Right cardiac atrium (tissue), 5 donors: ENCODE data around the gene GALNT8. TPM values are rescaled to one million over a fixed set of nuclear protein-coding genes. Genes with fewer than 3 reads are reported as not detected.
"Not testable (repeated sequence)": the region's sequence is repeated elsewhere in the genome, so short reads cannot be mapped to it uniquely, and the experiment has no call there.

ENCODE experiments used
- ATAC-seq, 2 donors: fragments of 200-7000 bp; cut with Tn5 transposase; one replicate each; pipeline versions ENCODE4 v1.8.0 to v1.9.1; 2020; ENCODE audit warnings: moderate library complexity in 2 of 2, mild to moderate bottlenecking in 1 of 2
- DNase-seq, 3 donors: peaks; one replicate each; pipeline ENCODE4 v3.0.0-alpha.2; 2020
- H3K27ac ChIP-seq: one replicate; pipeline ENCODE4 v1.5.1; 2013; ENCODE audit warnings: mild to moderate bottlenecking, low read length, control low read depth, moderate library complexity
- H3K27me3 ChIP-seq: one replicate; pipeline ENCODE4 v1.6.1; 2013; ENCODE audit not compliant: control insufficient read depth, insufficient read depth
- H3K4me1 ChIP-seq: one replicate; pipeline ENCODE4 v1.6.1; 2013; ENCODE audit warnings: low read length; ENCODE audit not compliant: control insufficient read depth, insufficient read depth
- H3K4me3 ChIP-seq: one replicate; pipeline ENCODE4 v1.5.1; 2013; ENCODE audit warnings: low read length, control low read depth
- H3K9me3 ChIP-seq: one replicate; pipeline ENCODE4 v1.6.1; 2013; ENCODE audit warnings: low read length; ENCODE audit not compliant: control insufficient read depth
- WGBS: extraction: QIAGEN DNeasy Blood & Tissue Kit; methylation state at CpG from one replicate; pipeline ENCODE4 v1.1.7; 2013; 5-methylcytosine and 5-hydroxymethylcytosine counted together
- intact Hi-C, 4 donors: fragments of 100-400 bp; cut with DNase I; formaldehyde crosslinking; loops; one replicate each; pipeline versions ENCODE4 v1.11.0 to v1.14.0; 2022 to 2023
- polyA plus RNA-seq: library from polyadenylated mRNA; stranded (reverse); fragments of 200-250 nt; gene quantifications from one replicate; pipeline ENCODE4 v1.2.3, GENCODE V29; 2013
- total RNA-seq, 4 donors: library from RNA; stranded (reverse); fragmentation: NEBNext Ultra II Directional; extraction: Animal tissue kit (Norgen Biotek cat#: 25700); gene quantifications; one replicate each; pipeline ENCODE4 v1.2.1, GENCODE V29; 2021
- donor health status: healthy with polysubstance abuse.
- donor health status: DM: no; HTN: yes; CAD: no.
- donor health status: DM: no; HTN: no; CAD: no.
- donor health status: DM: no; HTN: yes; CAD: no; lungs with severe emphysema.
- donor health status: DM: yes; HTN: yes; CAD: no.

Gene GALNT8
- total and polyA plus RNA-seq, 5 donors = 3.5 to 10.3 (median 6.5) TPM

DNA sequence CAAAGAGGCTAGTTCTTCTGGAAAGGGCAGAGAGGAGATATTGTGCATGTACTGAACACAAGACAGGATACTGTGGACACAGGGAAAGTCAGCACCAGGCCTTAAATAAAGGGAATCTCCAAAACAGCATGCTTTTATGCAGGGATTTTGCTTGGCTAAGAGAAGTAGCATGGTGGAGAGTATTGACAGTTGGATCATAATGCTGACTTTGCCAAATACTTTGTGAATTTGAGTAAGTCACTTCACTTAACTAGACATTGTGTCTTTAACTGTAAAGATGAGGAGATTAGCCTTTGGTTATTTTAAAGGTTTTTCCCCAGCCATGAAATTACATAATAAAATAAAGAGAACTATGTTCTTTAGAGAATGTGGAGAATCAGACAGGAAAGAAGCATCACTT lies 24.5 kb downstream of the GALNT8 start:
- intact Hi-C loops = no loop called here
- Histone ChIP-seq H3K4me1 (no peaks in the 10 kb centered on the region), H3K9me3 (no peaks in the 10 kb centered on the region), H3K27me3 (no peaks in the 10 kb centered on the region), H3K4me3 (no peak overlapping the region), H3K27ac (no peak overlapping the region)
- DNase-seq (no peak), ATAC-seq (no peak)

DNA sequence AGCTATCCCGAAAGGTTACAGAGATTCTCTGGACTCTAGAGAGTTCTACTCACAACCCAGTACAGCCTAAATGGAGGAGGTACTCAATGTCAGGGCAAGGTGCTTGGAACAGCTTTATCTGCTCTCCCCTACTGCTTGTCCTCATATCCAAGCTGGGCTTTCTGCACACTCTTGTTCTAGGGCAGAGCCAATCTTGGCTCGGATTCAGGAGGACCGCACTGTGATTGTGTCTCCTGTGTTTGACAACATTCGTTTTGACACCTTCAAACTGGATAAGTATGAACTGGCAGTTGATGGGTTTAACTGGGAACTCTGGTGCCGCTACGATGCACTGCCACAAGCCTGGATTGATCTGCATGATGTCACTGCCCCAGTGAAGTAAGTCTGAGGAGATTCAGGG lies 25.0 kb downstream of the GALNT8 start:
- WGBS = 64% methylated on average over 6 of the region's 6 CpGs
- Histone ChIP-seq H3K9me3 (no peaks in the 10 kb centered on the region), H3K4me1 (no peaks in the 10 kb centered on the region), H3K27me3 (no peaks in the 10 kb centered on the region), H3K27ac (no peak overlapping the region), H3K4me3 (no peak overlapping the region)
- ATAC-seq (peak; percentile 76 to 92), DNase-seq (peak; percentile 23 to 78 (median 69))
- intact Hi-C loops = no loop called here

DNA sequence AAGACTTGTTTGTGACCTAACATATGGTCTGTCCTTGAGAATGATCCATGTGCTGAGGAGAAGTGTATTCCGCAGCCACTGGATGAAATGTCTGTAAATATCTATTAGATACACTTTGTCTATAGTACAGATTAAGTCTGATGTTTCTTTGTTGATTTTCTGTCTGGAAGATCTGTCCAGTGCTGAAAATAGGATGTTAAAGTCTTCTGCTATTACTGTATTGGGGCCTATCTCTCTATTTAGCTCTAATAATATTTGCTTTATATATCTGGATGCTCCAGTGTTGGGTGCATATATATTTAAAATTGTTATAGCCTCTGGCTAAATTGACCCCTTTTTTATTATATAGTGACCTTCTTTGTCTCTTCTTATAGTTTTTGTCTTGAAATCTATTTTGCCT lies 31.5 kb downstream of the GALNT8 start:
- H3K9me3 ChIP-seq, ATAC-seq, DNase-seq, intact Hi-C loops, H3K27me3 ChIP-seq, H3K4me3 ChIP-seq, H3K27ac ChIP-seq, H3K4me1 ChIP-seq: not testable (repeated sequence)
- 91% methylated on average over 1 of the region's 1 CpG for WGBS

DNA sequence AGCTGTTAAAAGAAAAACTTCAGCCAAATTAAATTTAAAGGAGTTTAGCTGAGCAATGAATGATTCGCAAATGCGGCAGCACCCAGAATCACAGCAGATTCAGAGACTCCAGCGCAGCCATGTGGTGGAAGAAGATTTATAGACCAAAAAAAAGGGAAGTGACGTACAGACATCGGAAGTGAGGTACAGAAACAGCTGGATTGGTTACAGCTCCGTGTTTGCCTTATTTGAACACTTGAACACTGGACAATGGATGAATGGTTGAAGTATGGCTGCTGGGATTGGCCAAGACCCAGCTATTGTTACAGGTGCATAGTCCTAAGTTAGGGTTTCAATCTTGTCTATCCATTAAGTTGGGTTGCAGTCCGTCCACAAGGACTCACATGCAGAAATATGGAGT lies 42.6 kb downstream of the GALNT8 start:
- peaks cover 2% of the 10 kb centered on the region for H3K4me1 ChIP-seq
- H3K4me3 ChIP-seq = no peak overlapping the region
- H3K27me3 ChIP-seq = no peaks in the 10 kb centered on the region
- intact Hi-C loops = no loop called here
- ATAC-seq (no peak), DNase-seq (no peak)
- no peaks in the 10 kb centered on the region for H3K9me3 ChIP-seq
- H3K27ac ChIP-seq = no peak overlapping the region
- 87% methylated on average over 7 of the region's 7 CpGs for WGBS

DNA sequence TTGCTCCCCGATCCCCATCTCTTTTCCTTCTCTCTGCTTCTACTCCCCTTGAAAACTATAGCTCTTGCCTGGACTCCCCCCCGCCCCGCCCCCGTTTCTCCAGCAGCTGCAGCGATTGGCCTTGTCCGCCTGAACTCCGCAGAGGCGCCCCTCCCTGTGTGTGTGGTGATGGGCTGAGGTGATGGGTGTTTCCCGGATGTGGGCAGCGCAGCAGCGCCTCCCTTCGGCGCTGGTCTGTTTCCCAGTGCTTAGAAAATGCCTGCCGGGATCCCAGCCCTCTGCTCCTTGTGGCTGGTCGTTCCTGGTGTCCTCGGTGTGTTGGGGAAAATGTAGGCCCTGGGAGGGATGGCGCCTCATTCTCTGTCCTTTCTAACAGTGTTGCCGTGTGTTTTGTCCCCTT lies 43.3 kb downstream of the GALNT8 start:
- no peaks in the 10 kb centered on the region for H3K27me3 ChIP-seq
- no peak overlapping the region for H3K4me3 ChIP-seq
- DNase-seq (peak; percentile 29 to 72 (median 61)), ATAC-seq (no peak)
- peaks cover 2% of the 10 kb centered on the region for H3K4me1 ChIP-seq
- 44% methylated on average over 18 of the region's 18 CpGs for WGBS
- H3K9me3 ChIP-seq = no peaks in the 10 kb centered on the region
- intact Hi-C loops = no loop called here
- no peak overlapping the region for H3K27ac ChIP-seq

DNA sequence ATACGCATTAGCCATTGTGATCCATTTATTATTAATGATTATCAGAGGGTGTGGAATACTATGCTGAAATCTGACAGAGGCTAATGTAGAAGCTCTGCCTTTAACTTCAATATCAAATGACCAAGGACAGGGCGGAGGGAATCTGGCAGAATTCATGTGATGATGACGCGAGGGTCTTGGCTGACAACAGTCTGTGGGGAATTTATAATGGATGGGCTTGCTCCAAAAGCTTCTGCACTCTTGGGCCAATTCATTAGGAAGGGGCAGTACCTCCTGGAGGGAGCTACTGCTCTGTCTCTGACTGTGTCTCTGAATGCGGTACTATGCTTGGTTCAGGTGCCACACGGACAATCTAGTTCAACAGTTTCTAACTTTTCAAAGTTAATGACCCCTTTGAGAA lies 46.2 kb downstream of the GALNT8 start:
- no peak overlapping the region for H3K4me3 ChIP-seq
- peaks cover 9% of the 10 kb centered on the region for H3K4me1 ChIP-seq
- WGBS = 48% methylated on average over 6 of the region's 6 CpGs
- intact Hi-C loops = no loop called here
- H3K27me3 ChIP-seq = no peaks in the 10 kb centered on the region
- H3K9me3 ChIP-seq = no peaks in the 10 kb centered on the region
- DNase-seq (peak in 2 of 3 donors; percentile 35 to 71), ATAC-seq (peak; percentile 74 to 85)
- no peak overlapping the region for H3K27ac ChIP-seq

DNA sequence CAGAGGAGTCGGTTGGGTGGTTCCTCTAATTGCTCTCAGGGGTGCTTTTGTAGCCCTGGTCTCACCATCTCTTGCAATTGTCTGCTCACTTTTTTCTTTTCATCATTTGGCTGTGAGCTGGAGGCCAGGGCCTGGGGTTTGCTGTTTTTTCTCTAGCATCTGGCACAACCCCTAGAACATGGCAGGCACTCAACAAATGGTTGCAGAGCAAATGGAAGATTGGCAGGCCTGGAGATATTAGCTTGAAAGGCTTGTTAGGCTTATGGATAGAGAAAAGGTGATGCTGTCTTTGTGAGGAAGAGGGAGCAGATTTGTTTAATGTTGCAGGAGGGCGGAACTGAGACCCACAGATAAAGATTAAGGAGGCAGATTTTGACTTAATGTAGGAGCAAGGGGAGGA lies 47.0 kb downstream of the GALNT8 start:
- Histone ChIP-seq H3K9me3 (no peaks in the 10 kb centered on the region), H3K4me1 (peaks cover 13% of the 10 kb centered on the region), H3K4me3 (no peak overlapping the region), H3K27ac (peak overlapping the region; percentile 48), H3K27me3 (no peaks in the 10 kb centered on the region)
- intact Hi-C loops = no loop called here
- ATAC-seq = peak in 1 of 2 donors; percentile 9
- 86% methylated on average over 2 of the region's 2 CpGs for WGBS
- no peak for DNase-seq

DNA sequence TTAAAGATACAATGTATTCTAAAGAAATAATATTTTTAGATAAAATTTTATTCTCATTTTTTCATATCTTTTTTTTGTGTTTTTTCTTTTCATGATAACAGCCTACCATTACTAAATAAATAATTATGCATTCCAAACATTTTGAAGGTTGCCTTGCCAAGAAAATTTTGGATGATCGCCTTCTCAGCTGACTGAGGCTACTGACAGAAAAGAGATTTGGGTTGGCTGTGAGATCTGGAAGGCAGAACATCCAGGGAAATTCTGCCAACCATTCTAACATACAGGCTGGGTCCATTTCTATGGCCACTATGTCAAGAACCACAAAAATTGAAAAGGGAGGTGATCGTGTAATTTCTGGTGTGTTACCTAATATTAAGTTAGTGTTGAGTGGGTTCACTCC lies 48.1 kb downstream of the GALNT8 start:
- DNase-seq (no peak), ATAC-seq (peak in 1 of 2 donors; percentile 38)
- intact Hi-C loops = no loop called here
- Histone ChIP-seq H3K4me1 (peaks cover 13% of the 10 kb centered on the region), H3K27me3 (no peaks in the 10 kb centered on the region), H3K9me3 (no peaks in the 10 kb centered on the region), H3K4me3 (no peak overlapping the region), H3K27ac (no peak overlapping the region)
- WGBS = 31% methylated on average over 2 of the region's 2 CpGs

DNA sequence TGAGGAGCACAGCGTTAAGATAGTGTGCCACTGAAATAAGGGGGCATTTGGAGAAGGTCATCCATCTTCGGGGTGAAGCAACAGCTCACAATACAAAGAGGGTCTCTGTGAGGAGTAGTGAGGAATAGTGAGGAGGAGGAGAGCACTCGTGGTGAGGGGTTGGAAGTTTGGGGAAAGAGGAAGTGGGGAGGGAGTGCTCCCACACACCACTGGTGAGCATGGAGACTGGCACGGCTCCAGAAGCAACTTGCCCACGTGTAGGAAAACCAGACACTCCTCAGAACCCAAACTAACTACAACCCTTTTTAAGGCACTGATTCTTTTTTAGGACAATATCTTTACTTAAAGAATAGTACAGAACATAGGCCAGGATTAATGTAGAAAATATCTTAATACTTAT lies 48.9 kb downstream of the GALNT8 start:
- DNase-seq = peak in 2 of 3 donors; percentile 30 to 72
- Histone ChIP-seq H3K27me3 (no peaks in the 10 kb centered on the region), H3K4me3 (no peak overlapping the region), H3K27ac (no peak overlapping the region), H3K4me1 (peaks cover 13% of the 10 kb centered on the region), H3K9me3 (no peaks in the 10 kb centered on the region)
- intact Hi-C loops = no loop called here
- WGBS = 52% methylated on average over 5 of the region's 5 CpGs
- ATAC-seq = no peak

DNA sequence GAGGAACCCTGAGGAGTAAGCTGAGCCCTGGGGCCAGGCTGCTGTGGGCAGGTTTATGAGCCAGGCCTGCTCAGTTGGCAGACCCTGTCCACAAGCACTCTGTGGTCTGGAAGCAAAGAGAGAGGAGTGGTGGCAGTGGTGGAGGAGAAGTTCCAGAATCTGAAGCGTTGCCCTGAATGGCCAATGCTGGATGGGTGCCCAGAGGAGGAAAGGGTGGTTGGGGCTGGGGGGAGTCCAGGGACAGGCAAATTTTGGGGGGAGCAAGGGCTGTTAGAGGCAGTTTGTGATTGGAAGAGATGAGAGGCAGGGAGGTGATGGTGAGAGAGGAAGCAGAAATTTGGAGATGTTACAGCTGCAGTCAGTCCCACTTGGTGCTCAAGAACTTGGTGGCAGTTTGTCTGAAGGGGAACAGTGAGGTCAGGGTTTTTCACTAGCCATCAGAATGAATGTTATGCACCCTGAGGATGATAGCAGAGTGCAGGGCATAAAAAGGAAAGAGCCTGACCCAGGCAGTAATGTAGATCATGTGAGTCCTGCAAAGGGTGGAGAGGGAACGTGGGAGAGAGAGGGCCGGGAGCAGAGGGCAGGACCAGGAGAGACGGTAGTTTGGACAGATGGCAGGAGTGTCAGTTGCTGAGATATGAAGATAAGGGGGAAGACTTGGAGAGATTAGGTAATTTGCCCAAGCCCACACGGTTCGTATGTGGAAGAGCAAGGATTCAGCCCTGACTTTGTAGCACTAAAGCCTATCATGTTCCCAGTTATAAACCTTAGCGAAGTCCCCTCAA lies 51.2 kb downstream of the GALNT8 start:
- DNase-seq = peak in 1 of 3 donors; percentile 54
- H3K27ac ChIP-seq = no peak overlapping the region
- intact Hi-C loops = no loop called here
- ATAC-seq = peak in 1 of 2 donors; percentile 11
- no peaks in the 10 kb centered on the region for H3K27me3 ChIP-seq
- no peaks in the 10 kb centered on the region for H3K9me3 ChIP-seq
- WGBS = 61% methylated on average over 7 of the region's 7 CpGs
- no peak overlapping the region for H3K4me3 ChIP-seq
- peaks cover 13% of the 10 kb centered on the region for H3K4me1 ChIP-seq

DNA sequence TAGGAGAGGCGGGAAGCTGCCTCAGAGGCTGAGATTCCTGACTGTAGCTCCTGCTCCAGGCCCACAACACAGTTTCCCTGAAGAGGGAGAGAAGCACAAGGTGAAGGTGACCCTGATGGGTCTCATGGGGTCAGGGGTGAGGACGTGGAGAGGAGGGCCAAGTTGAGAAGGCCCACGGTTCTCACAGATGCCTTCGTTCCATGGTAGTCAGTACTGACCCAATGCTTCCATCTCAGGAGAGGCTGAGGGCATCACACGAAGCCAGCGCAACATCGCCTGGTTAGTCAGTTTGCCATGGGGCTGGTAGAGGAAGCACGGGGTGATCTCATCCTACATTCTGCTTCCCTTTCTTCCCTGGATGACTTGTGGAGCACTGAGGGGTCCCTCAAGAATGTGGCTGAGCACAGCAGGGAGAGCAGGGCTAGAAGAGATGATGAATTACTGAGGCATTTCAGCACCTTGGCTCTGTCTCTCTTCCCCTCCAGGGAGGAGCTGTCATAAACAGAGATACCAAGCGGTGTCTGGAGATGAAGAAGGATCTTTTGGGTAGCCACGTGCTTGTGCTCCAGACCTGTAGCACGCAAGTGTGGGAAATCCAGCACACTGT lies 51.9 kb downstream of the GALNT8 start:
- Histone ChIP-seq H3K4me3 (no peak overlapping the region), H3K27ac (no peak overlapping the region), H3K9me3 (no peaks in the 10 kb centered on the region), H3K4me1 (peaks cover 13% of the 10 kb centered on the region), H3K27me3 (no peaks in the 10 kb centered on the region)
- intact Hi-C loops = no loop called here
- WGBS = 64% methylated on average over 11 of the region's 11 CpGs
- DNase-seq (no peak), ATAC-seq (peak; percentile 23 to 35)
